Activated CD8-positive, alpha-beta memory T cell treated with anti-CD3 and anti-CD28 coated beads, Interleukin-2, amount 50 U/mL, for 48 hours (primary cell): ENCODE measurements around the gene MACROD2.

Experiments
- DNase-seq: peaks from one replicate; pipeline ENCODE4 v3.0.0-alpha.2; 2020

MACROD2 gene

DNA sequence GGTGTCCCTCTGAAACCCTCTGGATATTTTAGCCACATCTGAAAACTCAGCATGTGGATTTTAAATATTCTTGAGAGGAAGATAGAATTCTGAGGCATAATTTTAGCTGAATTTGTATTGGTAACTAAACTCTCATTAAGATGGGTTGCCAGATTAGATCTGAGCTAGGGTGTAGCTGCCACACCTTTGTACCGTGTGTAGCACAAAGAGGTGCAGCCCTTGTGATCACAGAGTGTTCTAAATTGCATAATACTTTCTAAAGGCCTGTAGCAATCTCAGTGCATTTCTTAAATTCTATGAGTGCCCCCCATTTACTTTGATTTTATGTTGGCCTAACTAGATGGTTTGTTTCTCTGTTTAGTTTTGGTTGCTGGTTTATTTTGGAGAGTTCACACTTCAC lies 289.1 kb downstream of the MACROD2 start:
- DNase-seq = no peak

DNA sequence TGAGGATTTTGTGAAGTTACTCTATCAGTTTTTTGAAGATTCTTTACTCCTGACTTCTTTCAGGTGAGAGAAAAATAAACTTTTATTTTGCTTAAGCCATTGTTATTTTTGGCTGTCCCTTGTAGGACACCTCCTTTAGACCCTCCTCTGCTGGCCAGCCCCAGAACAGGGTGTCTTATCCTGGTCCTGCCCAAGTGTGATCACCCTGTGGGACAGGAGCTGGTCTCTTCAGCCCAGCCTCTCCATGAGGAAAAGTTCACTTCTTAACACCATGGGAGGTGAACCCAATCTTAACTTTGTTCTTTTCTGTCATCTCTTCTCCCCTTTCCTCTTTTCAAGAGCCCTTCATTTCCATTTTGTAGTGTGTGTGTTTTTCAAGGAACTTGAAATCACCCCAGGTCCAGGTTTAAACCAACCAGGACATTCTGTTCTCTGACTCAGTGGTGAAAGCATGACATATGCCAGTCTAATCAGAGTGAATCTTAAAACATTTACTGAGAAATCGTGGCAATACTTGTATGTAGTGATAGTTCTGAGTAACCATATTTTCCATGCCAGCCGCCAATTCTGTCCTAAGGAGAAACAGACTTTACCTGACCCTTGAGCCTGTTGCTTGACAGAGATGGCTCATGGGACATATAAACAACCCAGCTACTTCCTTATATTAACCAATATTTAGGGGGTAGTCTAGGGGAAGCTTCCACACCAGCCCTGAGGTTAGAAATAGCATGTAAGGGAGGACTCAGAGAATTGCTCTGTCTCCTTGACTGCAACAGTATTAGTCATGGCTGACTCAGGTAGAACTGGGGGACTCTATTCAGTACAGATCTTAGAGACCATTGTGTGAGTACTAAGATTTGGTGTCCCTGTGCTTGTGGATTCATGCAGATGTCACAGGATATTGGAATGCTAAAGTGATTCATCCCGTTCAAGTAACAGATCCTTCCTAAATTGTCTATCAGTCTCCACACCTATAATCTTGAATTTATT lies 293.3 kb downstream of the MACROD2 start:
- DNase-seq = no peak

DNA sequence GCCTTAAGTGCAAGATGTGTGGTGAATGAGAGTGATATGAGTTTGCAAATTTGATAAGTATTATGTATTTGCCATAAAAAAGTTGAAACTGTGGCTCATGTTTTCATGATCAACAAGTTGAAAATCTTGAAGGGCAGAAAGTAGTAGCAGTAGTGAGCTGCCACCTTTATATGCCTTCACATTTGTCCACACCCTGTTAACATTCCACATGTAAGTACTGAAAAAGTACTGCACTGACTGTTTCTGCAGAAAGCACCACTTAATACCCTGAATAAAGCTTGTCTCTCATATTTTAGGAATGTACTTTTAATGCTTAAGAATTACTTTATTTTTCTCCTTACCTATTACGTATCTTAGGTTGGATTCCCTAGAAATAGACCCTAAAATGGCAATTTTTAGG lies 296.2 kb downstream of the MACROD2 start:
- no peak for DNase-seq

DNA sequence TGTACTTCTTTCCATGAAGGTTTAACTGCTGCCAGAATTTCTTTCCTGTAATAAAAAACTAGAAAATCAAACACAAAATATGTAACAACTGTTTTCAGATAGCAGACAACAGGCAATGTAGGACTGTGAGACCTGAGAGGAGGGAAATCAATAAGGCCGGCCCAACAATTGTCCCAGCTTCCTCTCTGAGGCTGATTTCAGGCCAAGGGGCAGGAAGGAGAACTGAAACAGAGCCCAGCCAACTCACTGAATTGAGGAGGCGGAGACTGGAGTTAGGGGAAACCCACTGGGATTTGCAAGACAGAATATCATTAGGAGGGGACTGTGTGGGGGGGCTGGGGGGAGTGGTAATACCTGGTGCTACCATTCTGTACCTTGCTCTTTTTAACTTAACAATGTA lies 299.9 kb downstream of the MACROD2 start:
- DNase-seq = no peak

DNA sequence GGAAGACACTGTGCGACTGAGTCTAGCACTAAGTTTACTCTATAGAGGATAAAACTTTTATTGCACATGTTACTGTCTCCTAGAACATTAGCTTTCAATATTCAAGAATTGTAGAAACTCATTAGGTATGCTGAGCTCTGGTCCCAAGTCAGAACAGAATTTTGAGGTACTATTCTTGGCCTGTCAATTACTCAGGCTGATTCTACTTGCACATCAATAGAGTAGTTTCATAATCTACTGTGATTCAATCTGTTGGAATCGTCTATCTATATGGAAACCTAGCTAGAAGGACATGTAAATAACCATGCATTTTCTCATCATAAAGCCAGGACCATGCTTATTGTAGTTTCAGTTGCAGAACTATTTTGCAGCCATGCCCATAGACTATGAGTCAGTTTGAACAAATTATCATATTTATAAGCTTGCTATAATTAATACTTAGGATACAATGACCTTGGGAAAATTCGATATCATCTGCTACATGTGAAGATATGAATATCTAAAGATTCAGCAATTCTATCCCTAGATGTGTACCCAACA lies 300.5 kb downstream of the MACROD2 start:
- no peak for DNase-seq

DNA sequence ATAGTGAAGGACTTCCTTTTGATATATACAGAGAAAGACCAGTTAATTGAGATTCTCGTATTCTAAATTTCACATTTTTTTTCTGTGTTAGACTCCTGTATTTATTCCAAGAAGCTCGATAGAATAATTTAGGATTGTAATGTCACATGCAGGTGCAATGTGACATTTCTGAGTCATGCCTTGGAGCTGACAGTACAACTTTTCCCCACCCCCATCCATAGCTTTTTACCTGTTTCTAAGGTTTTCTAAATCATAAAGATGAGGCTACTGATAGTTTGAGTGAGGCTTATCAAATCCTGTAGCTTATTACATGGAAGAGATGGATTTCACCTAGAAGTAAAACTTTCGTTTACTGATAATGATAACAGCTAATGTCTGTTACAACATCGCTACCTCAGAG lies 304.5 kb downstream of the MACROD2 start:
- DNase-seq = no peak

DNA sequence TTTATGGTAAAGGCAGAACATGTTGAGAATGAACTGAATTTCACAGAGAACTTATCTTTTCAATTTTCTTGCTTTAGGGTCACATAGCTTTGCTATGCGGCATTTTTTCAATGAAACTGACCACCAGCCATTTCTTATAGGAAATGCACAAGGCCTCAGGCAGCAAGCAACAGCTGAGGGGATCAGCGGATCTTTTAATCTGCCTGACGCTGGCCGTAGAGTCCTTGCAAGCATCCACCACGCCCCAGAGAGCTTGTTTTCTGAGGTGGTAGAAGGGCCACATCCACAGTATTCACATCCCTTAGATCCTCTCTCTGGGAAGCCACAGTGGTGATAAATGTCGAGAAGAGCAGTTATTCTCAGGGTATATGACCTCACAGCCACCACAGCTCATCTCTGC lies 307.8 kb downstream of the MACROD2 start:
- DNase-seq = no peak

DNA sequence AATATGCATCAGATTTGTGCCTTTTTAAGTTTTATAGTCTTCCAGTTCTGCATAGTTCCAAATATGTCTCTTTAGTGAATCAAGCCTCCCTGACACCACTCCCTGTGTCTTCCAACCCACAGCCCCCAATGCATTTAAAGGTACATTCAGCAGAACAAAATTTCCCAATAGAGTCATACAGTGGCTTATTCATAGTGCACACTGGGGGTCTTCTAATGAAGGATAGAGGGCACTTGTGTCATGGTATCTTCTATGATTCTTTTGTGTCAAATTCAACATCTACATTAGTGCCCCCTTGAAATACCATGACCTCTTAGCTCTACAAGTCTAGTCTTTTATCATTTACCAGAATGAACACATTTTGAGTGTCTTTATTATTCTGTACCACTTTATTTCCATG lies 308.3 kb downstream of the MACROD2 start:
- DNase-seq = no peak

DNA sequence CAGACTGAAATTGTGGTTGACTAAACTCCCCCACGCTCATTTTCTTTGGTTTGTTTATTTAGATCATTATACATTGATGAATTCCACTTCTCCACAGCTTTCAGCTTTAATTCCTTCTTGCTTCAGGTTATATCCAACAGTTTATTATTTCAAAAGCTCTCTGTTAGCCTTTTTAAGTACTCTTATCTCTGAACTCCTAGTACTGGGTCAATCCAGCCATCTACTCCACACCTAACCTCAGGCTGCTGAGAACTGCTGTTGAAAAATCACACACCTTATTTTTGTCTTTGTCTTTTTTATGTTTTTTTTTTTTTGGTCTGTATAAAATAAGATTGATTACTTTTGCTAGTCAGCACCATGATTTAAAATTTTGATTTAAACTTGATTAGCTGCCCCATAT lies 309.2 kb downstream of the MACROD2 start:
- DNase-seq = no peak

DNA sequence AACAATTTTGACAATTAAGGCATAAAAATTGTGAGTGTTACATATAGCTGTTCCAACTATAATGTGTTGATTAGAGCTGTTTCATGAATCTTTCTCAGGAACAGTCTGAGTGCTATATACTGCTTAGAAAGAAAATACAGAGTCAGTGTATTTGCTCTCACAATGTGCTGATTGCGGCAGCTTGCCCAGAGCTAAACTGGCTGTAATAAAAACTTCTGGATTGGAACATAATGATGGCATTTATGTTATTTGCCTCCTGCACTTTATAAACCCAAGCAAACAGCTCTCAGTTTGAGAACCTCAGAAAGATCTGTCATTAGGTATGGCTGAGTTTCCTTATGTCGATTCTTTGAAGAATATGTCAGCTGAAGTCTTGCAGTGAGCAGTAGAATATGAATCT lies 312.6 kb downstream of the MACROD2 start:
- no peak for DNase-seq

DNA sequence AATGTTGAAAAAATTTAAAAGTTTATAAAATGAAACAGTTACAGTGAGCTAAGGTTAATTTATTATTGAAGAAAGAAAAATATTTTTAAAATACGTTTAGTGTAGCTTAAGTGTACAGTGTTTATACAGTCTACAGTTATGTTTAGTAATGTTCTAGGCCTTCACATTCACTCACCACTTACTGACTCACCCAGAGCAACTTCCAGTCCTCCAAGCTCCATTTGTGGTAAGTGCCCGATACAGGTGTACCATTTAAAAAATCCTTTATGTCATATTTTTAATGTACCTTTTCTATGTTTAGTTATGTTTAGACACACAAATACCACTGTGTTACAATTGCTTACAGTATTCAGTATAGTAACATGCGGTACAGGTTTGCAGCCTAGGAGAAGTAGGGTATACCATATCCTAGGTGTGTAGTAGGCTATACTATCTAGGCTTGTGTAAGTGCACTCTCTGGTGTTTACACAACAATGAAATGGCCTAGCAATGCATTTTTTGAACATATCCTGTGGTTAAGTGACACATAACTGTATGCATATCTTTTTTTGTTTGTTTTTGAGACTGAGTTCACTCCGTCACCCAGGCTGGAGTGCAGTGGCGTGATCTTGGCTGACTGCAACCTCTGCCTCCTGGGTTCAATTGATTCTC lies 315.8 kb downstream of the MACROD2 start:
- no peak for DNase-seq

DNA sequence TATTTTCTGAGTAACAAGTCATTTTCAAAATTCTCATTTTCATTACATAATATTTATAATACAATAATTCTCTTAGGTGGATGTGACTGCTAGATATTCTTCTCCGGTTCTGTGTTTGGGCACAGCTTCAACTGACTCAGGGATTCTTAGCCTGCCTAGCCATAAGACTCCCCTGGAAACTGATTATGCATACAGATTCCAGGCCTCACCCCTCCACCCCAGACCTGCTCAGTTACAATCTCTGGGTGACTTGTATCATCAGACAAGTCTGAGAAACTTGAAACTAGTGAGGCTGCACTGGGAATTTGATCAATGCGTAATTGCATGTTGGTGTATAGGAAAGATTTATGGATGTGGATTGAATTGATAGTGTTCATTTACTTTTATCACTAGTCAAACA lies 316.7 kb downstream of the MACROD2 start:
- DNase-seq = no peak

DNA sequence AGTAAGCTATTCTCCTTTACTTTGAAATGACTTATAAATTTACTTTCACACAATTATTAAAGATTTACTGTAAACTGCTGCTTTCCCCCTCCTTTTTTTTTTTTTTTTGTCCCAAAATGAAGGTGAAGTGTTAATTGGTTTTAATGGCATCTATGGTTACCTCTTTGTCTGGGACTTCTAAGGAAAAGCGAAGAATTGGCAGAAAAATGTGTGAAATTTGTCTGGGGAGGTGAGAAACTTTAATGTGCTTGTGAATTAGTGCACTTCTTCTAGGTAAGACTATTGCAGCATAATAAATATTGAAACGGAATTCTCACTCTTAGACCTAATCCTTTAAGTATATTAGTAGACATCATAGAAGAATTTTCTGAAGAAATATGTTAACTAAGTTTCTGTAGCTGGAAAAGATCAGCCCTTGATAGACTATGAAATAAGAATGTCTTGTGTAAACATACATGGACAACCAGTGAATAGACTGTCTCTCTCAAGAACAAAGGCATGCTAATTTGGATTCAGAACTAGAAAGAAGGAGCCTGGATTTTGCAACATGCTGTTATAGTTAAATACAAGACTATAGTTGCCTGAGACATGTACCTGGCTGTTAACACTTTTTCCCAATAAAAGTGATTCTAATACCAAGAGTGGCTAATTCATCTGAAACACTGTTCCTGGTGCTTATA lies 318.2 kb downstream of the MACROD2 start:
- DNase-seq = no peak

DNA sequence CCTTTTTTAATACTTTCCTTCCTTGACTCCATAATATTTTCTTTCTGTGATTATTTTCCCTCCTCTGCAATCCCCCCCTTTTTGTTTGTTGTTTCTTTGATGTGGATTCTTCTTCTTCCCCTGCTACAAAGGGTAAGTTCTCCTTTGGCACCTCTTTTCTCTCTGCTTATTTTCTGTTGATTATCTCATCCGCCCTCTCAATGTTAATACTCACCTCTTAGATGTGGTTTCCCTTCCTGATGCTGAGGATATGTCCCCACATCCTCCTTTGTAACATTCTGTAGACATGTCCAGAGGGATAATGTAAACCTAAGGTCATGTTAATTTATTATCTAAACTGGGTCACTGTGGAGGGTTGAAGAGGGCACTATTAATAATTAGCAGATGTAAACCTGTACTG lies 324.4 kb downstream of the MACROD2 start:
- no peak for DNase-seq

DNA sequence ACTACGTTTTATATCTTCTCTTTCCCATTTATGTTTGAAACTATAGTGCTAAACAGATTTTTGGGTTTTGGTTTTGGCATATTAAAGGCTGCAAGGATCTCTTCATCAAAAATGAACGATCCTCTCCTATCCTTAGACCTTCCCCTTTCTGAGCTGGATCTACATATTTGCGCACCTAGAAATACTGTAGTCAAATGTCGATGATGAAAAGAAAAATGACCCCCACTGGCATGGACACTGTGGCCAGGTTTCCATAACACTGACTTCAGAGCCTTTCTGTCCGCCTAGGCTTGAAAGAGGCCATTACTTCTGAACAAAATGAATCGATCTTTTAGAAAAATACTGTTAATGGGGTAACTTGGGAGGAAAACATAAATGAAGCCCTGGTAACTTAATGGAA lies 336.3 kb downstream of the MACROD2 start:
- no peak for DNase-seq

DNA sequence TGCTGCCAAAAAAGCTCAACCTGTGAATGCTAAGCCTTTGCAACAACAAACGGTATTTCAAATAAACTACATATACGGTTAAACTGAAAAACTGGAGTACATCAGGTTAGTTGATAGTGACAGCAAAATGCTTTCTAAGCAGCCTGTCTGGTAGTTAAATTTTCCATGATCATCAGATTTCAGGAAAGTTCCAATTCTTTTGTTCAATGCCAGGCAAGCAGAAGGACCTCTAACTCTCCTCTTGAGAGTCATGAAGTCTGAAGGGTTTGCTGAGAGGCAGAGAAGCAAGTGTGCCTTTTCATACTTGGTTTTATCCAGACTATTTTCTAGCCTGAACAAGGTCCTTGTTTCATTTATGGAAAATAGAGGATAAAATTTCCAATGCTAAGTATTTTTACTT lies 337.6 kb downstream of the MACROD2 start:
- no peak for DNase-seq

DNA sequence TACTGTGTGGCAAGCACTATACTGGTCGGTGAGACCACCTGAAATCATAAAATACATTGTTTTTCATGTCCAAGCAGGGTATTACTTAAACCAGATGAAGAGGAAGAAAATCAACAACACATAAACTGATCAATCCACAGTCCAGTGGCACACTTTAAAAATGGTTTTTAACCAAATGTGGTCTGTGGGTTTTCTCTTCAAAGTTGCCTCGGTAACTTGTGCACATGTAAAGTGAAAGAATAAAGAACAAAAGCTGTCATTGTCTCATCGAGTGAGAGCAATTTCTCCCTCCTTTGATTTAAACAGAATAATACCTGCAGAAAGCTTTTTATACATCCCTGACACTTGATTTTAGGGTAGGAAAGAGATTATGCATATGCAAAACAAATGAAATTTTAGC lies 338.4 kb downstream of the MACROD2 start:
- DNase-seq = no peak

DNA sequence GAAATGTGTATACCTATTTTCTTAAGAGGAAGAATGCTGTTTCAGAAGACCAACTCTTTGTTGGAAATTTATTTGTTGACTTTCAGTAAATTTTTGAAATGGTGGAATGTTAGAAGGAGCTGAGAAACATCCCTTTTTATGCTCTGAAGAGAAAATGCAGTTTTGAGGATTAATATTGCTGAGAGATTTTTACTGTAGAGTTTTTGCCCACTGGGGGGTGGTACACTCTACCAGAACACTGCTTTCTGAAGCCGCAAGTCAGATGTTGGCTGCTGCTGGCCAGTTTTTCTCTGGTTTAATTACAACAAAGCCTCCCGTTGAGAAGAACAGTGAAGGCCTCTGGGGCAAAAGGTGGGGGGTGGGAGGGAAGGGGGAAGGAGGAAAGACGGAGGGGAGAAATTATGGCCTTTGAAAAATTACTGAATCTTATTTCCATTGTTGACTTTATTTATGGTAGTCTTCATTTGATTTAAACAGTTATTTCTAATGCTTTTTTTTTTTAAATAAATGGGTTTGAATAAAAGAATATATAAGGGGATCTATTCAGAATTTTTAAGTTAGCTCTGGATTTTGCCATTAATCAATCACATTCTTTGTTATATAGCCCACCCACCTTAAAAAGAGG lies 339.1 kb downstream of the MACROD2 start:
- DNase-seq = no peak

DNA sequence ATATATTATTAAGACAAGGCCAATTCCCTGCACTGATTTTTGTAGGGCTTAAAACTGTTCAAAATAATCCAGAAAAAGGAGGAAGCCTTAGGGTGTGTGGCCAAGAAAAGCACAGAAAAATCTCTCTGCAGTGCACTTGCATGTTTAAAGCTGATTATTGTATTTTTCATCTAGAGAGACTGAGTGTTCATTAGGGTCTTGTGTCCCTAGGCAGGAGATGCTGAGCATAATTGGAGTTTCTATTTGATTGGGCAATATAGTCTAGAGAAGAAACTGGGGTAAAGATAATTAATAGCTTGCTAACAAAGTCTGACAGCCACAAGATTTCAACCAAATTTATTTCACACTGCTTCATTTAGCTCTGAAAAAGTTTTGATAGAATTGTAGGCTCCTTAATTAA lies 339.7 kb downstream of the MACROD2 start:
- no peak for DNase-seq

DNA sequence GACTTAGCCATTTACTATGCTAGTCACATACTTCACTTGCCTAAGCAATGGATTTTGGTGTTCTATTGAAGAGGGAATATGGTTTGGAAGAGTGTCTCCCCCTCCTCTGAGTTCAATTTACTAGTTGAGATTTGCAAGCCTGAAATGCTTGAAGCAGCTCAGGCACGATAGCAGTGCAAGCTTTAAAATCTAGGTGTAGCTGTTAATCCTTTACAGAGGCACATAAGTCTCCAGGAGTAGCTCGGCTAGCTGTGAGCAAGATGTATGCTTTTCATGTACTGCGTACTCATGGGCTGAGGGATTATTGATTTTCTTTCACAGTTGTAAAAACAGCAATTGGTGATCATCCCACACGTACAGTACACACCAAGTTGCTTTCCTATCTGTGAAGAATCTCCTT lies 341.4 kb downstream of the MACROD2 start:
- DNase-seq = no peak

DNA sequence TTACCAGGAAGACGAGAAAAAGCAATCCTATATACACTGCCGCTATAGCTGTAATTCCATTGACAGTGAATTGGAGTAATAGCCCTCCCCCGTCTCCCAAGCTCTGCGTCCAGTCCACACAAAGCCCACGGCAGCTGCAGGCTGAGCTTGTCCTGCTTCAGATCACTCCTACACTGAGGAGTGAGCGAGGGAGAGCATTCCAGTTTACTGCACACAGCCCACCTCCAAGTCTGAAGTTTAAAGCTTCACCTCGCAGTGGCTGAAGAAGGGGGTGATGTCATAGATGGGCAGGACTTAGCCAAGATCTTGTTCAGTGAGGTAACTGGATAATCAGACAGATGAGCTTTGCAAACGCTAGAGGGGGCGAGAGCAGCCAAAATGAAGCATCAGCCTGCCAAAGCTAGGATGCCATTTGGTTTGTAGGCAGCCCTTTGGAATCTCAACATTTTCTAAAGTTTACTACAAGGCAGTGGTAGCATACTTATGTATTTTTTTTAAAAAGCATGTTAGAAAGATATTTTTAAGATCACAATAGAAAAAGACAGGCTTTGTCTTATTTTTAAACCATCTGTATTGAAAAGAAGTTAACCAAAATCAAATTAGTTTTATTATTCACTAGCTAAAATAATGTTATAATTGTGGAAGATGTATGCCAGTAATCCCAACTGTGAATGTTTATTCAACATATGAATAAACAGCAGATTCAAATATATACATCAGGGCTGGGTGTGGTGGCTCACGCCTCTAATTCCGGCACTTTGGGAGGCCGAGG lies 342.3 kb downstream of the MACROD2 start, which contains the start of gene FLRT3:
FLRT3 (minus strand) TSS at position 213 of the 772 bp plus-strand sequence. CDS start 10,106 bp downstream, outside the sequence.
- DNase-seq = no peak

DNA sequence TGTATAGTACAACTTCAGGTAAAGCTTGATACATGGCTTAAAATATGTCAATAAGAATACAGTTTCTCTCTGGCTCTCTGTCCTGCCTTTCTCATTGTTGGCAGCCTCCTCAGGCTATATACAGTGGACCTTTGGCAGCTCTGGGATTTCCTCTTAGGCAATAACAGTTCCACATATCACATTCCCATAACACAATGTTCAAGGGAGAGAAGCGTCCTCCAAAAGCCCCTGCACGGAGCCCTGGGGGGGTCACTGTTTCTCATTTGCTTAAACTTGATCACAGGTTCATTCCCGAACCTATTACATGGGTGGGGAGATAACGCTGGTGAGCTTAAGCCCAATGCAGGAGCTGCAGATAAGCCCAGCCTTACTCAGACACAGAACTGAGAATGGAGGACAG lies 346.5 kb downstream of the MACROD2 start:
- DNase-seq = no peak
